Measurements from ENCODE around the gene SORCS2.

- TF ChIP-seq EZH2 (IDR thresholded peaks at IDR 0.05; ENCODE audit: insufficient read depth, poor library complexity, severe bottlenecking) (no peak), EZH2phosphoT487 (IDR thresholded peaks at IDR 0.05; ENCODE audit: insufficient read depth, low read depth) (no peak)
These were observed 282.0 kb downstream of the SORCS2 start for GRCh38 chr4:7474320-7474719.

All from GM23248 (cell line).